GM18951 (cell line): Measurements from ENCODE around the gene STPG3.
"Not testable (repeated sequence)": the region's sequence is repeated elsewhere in the genome, so short reads cannot be mapped to it uniquely, and the experiment has no call there.

Source experiments
- POLR2A ChIP-seq: IDR thresholded peaks from 4 replicates; pipeline ENCODE4 v1.6.1; 2011; ENCODE audit warnings: mild to moderate bottlenecking; ENCODE audit not compliant: insufficient read length, insufficient read depth; ENCODE audit errors: extremely low read depth
- in situ Hi-C: fragments of 300-500 bp; cut with MboI; formaldehyde crosslinking; loops from one replicate; pipeline ENCODE4 v1.12.0; 2022; ENCODE audit warnings: low sequenced_read_pairs, mixed read lengths, inconsistent platforms; ENCODE audit not compliant: unreplicated experiment

The STPG3 gene

DNA sequence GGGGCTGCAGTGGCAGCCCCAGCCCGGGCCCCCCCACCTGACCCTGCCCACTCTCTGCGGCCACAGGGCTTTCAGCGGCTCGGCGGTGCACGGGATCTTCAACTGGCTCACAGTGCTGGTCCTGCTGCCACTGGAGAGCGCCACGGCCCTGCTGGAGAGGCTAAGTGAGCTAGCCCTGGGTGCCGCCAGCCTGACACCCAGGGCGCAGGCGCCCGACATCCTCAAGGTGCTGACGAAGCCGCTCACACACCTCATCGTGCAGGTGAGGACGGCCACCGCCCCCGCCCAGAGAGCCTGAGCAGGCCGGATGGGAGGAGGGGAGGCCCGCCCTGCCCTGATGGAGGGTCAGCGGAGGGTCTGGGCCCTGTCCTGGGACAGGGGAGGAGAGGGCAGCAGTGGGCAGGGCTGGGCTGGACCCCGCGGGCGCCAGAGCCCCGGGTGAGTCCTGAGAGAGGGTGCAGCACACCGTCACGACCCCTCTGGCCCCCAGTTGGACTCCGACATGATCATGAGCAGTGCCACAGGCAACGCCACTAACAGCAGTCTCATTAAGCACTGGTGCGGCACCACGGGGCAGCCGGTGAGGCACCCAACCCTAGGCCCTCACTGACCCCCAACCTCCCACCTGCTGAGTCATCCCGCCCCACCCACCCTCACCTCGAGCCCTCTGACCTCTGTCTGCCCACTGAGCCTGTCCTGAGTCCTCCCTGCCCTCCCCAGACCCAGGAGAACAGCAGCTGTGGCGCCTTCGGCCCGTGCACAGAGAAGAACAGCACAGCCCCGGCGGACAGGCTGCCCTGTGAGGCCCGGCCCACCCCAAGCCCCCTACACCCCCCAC is 17.7 kb upstream of the STPG3 start:
- no peak for TF ChIP-seq POLR2A
- in situ Hi-C loops: no loop called here

DNA sequence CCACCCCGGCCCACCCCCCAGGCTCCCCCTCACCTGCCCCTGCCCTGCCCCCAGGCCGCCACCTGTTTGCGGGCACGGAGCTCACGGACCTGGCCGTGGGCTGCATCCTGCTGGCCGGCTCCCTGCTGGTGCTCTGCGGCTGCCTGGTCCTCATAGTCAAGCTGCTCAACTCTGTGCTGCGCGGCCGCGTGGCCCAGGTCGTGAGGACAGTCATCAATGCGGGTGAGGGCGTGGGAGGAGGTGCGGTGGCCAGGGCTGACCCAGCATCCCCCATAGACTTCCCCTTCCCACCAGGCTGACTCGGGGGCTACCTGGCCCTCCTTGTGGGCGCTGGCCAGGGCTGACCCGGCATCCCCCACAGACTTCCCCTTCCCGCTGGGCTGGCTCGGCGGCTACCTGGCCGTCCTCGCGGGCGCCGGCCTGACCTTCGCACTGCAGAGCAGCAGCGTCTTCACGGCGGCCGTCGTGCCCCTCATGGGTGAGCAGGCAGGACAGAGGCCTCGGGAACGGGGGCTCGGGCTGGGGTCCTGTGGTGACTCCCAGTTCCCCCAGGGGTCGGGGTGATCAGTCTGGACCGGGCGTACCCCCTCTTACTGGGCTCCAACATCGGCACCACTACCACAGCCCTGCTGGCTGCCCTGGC is 16.9 kb upstream of the STPG3 start:
- TF ChIP-seq POLR2A: no peak
- in situ Hi-C loops: no loop called here

GRCh38 chr9:137234758-137235423 is 16.2 kb upstream of the STPG3 start:
- in situ Hi-C loops: no loop called here
- TF ChIP-seq POLR2A: no peak

- TF ChIP-seq POLR2A: no peak
- in situ Hi-C loops: no loop called here
Observed at GRCh38 chr9:137235424-137236237, 15.5 kb upstream of the STPG3 start.

GRCh38 chr9:137236238-137236935 is 14.7 kb upstream of the STPG3 start:
- in situ Hi-C loops: no loop called here
- TF ChIP-seq POLR2A: no peak

DNA sequence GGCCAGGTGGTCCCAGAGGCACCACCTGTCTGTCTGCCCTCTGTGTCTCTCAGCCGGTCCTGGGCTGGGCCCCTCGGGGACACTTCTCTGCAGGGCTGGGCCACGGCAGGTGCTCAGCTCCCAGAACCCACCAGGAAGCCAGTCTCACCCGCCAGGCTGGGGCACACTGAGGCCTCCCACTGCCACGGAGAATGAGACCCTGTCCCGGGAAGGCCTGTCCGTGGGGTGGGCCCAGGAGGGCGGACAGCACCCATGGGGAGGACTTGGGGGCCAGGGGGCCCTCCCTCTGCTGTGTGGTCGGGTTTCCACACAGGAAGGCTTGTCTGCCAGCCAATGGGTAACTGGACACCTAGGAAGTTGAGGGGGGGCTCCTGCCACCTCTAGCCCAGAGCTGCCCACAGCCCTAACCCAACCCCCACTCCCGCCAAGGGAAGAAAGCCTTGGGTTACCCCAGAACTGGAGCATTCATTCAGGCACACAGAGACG is 14.1 kb upstream of the STPG3 start:
- TF ChIP-seq POLR2A: no peak
- in situ Hi-C loops: no loop called here

DNA sequence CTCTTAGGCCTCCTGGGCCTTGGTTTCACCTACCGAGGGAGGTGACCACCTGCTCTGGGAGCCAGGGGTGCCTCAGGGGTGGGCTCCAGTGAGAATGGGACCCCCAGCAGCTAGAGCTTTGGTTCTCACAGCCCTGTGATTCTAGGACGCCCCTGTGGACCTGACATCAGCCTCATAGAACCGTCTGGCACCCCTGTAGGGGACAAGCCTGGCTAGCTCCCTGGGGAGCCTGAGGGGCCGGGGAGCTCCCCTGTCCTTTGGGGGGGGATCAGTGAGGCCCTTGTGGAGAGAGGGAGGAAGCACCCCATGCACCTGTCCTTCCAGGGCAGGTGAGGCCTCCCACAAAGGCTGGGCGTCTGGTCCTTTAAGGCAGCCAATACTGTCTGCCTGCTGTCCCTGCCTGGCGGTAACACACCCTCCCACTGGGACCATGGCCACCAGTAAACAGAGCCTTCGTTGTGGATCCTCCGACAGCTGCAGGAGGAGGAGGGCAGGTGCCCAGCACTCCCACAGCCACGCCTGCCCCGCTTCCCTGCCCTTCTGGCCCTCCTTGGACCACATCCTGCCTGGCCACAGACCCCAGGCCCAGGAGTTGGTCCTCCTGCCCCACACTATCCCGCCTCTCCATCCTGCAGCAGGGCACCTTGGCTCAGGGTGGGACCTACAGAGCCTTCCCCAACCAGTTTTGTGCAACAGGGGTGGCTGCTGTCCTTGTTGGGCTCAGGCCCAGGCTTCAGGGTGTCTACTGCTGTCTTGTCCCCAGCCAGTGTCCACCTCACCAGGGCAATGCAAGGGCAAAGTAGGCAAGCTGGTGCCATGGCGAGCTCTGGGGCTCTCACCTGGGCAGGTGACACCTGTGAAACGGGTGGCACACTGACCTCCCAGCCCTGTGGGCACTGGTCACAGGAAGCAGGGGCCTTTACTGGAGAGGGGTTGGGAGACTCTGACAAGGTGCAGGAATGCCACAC is 13.0 kb upstream of the STPG3 start:
- in situ Hi-C loops: no loop called here

DNA sequence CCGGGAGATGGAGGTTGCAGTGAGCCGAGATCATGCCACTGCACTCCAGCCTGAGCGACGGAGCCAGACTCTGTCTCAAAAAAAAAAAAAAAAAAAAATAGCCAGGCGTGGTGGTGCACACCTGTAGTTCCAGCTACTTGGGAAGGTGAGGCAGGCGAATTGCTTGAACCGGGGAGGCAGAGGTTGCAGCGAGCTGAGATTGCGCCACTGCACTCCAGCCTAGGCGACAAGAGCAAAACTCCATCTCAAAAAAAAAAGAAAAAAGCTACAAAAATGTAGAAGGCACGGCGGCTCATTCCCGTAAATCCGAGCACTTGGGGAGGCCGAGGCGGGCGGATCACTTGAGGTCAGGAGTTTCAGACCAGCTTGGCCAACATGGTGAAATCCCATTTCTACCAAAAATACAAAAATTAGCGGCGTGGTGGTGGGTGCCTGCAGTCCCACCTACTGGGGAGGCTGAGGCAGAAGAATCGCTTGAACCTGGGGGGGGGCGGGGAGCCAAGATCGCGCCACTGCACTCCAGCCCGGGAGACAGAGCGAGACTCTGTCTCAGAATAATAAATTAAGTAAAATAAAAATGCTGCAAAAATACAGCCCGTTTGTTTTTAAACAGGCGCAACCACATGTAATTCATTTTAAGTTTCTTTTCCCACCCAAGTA is 11.4 kb upstream of the STPG3 start:
- in situ Hi-C loops: not testable (repeated sequence)

More for the DNA sequence above, 13.0 kb upstream of the STPG3 start:
- no peak for TF ChIP-seq POLR2A

DNA sequence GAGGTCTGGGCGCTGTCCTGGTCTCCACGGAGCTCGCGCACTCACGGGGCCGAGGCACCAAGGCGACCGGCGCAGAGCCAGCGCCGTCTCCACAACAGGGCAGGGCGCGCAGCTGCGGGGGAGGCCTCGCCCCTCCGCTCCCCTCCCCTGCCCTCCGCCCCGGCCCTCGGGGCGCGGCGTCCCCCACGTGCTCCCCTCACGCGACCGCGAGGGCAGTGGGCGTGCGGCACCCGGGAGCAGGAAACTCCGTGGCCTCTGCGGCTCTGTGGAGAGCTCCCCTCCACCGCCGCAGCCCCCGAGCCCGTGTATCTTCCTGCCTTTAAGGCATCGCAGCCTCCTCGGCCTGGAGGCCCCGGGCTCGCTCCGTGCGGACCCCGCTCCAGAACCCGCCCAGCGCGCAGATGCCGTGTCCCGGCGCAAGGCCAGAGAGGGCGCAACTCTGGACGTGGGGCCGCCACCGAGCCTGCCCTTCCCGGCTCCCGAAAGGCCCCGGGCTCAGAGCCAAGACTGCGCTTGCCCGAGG is 10.7 kb upstream of the STPG3 start:
- TF ChIP-seq POLR2A: peak; percentile 53
- in situ Hi-C loops: no loop called here

DNA sequence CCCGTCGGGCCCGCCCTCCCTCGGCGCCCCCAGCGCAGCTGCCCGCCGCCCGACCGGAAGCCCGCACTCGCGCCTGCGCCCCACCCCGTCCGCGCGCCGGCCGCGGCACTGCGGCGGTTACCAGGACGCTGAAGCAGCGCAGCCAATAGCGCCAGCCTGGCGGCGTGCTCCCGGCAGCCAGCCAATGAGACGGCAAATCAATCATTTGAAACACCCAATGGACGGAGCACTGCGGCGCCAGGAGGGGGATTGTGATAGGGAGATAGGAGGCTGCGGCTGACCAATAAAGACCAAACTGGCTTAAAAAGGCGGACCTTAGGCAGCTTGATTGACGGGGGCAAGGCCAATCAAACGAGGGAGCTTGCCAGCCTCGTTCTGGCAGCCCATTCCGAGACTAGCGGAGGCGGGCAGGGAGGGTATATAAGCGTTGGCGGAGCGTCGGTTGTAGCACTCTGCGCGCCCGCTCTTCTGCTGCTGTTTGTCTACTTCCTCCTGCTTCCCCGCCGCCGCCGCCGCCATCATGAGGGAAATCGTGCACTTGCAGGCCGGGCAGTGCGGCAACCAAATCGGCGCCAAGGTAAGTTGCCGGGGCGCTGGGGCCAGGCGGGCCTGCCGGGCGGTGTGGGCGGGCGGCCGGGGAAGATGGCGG is 10.1 kb upstream of the STPG3 start, which contains the start of gene TUBB4B:
Gene TUBB4B, plus strand, starts transcription at position 447 of the 649 bp plus-strand sequence. Its CDS starts 74 bp downstream, at position 521.
- peak; percentile 100 for TF ChIP-seq POLR2A
- in situ Hi-C loops: no loop called here
